ENCODE data around the gene CCDC107.

Gene CCDC107

DNA sequence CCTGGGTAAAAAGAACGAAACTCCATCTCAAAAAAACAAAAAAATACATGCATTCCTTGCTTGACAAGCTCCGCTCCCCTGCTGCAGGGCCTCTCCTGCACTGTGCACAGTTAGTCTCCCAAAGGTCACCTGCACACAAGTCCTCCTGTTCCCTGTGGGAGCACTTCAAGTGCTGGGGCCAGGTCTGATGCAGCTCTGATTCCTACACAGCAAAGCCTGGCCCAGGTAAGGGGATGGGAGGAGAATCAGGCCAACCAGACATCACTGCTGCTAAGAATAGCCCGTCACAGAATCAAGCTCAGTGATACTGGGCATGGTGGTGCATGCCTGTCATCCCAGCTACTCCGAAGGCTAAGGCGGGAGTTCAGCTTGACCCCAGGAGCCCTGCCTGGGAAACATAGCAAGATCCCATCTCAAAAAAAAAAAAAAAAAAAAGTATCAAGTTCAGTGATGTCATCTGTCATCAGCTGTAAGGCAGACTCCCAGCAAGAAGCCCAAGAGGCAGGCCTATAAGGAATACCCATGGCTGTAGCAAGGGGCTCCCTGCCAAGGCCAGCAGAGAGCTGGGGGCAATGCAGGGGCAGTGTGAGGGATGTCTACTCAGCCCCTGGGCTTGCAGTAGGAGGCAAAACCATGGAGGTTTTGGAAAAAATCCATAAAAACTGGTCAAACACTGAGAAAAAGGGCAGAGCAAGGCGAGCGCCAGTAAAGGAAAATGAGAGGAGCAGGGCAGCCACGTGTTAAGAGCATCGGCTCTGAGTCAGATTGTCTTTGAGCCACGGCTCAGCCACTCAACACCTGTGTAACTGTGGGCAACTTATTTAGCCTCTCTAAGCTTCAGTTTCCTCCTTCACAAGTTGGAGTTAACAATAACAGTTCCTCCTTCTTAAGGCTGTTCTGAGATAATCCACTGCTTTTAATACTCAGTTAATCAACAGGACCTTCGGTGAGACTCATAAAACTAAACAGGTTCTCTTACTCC lies 28.4 kb downstream of the CCDC107 start:
- no peak for DNase-seq

DNA sequence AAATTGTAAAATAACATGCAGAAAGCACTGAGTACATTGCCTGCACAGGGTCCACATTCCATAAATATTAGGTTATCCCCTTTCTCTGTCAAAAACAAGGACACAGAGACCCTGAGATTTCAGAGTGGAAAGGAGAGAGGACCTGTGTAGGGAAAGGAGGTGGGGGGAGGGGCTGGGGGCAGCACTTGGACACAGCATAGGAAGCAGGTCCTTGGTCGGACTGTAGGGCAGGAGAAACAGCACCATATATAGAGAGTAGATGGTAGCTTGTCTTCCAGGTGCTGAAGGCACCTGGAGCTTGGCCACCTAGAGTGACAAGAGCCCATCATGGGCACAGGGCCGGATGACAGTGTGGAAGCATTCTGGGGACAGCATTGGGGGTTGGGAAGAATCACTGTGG lies 29.2 kb downstream of the CCDC107 start:
- no peak for DNase-seq

DNA sequence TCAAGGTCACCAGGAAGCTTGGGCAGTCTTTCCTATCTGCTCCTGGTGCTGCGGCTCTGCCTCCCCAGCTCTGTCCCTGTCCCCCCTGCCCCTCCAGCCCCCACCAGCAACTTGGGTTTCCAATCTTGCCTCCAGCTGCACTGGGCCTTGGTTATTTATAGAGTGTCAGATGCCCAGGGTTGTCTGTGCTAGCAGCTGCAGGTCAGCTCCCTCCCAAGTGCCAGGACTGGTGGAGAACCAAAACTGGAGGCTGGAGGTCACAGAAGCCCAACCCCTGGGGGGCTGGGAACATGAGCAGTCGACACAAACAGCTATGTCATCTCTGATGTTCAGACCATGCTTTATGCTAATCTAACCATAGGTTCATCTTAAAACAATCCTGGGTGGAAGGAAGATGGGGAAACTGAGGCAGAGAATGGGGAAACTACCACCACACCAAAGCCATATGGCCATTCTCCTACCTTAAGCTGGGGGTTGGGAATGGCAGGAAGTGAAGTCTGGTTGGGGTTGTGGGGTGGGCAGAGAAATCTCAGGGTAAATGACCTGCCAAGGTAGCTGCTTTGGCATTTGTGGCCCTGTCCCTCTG lies 30.0 kb downstream of the CCDC107 start:
- no peak for DNase-seq

DNA sequence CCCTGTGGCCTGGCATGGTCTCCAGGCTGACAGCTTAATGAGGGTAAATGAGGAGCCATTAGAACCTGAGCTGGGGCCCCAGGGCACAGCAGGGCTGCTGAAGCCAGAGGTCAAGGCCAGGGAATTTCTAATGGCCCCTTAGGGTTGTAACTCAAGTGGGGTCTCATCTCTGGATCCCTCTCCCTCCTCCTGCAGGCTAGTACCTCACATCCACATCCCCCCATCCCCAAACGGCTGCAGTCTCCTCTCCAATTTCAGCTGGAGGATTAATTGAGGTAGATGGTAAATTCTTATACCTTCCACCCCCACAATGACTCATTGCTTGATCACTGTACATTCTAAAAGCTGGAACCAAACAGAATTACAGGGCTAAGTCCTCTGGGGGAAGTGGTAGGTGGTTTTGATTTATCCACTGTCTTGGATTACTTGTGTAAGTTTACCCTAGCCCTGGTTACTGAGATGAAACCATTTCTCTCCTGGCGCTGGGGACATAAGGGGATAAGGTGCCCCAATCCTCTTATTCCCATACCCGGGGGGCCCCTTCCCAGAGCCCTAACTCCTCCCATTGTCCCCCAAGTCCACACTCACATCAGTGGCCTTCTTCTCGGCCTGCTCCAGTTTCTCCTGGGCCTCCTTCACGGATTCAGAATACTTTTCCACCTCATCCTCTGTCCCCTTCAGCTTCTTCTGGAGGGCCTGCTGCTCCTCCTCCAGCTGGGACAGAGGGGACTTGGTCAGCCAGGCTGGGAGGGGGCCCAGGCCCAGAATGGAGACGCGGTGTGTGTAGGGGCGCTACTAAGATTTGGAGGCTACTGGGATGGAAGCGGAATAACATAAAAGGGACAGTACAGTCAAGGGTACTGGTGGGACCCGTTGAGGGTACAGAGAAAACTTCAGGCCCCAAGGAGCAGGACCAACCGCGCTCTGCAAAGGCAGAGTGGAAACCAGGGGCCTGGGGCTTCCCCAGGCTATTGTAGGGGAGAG lies 30.8 kb downstream of the CCDC107 start:
- DNase-seq, result peak; percentile 36

DNA sequence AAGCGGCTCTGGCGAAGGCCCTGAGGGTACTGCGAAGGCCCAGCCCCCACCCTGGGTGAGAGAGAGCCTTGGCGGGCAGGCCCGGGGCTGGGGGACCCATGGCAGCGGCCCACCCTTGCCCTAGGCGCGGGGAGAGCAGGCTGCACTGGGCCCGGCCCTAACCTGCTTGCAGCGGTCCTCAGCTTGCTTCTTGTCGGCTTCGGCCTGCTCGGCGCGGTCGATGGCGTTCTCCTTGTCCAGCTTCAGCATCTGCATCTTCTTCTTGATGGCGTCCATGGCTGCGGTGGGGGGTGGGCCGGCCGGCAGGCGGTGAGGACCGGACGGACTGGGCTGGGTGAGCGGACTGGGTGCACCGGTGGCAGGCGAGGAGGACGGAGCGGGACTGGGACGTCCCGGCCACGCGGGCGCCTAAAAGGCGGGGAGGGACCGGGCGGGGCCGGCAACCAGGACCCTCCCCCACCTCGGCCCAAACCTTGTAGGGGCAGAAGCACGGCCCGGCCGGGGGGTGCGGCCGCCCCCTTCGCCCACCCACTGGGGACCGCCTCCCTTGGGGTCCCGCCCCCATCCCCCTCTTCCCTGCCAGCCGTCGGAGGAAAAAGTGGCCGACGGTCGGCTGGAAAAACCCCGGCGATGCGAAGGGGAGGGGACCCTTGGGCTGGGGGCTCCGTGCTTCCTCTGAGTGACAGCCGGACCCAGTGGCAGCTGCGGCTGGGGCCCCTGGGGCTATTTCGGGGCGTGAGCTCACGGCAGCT lies 31.6 kb downstream of the CCDC107 start, which contains the start of gene TPM2:
Gene TPM2 (minus strand): TSS at position 384 of the 752 bp plus-strand sequence. CDS start 108 bp downstream, at position 276.
- DNase-seq, result peak; percentile 58

DNA sequence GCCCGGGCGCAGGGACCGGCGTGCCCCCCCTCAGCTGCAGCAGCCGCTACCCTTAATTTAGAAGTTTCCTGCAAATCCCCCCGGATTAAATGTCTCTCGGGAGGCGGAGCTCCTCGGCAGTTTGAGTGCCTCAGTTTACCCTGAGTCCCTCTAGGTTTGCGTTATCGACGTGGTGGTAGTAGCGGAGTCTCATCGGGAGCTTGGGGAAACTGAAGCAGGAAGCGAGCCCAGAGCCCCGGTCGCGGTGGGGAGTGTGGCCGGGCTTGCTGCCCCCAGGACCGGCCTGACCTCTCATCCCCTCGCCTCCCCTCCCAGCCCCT lies 32.2 kb downstream of the CCDC107 start:
- DNase-seq, result no peak

DNA sequence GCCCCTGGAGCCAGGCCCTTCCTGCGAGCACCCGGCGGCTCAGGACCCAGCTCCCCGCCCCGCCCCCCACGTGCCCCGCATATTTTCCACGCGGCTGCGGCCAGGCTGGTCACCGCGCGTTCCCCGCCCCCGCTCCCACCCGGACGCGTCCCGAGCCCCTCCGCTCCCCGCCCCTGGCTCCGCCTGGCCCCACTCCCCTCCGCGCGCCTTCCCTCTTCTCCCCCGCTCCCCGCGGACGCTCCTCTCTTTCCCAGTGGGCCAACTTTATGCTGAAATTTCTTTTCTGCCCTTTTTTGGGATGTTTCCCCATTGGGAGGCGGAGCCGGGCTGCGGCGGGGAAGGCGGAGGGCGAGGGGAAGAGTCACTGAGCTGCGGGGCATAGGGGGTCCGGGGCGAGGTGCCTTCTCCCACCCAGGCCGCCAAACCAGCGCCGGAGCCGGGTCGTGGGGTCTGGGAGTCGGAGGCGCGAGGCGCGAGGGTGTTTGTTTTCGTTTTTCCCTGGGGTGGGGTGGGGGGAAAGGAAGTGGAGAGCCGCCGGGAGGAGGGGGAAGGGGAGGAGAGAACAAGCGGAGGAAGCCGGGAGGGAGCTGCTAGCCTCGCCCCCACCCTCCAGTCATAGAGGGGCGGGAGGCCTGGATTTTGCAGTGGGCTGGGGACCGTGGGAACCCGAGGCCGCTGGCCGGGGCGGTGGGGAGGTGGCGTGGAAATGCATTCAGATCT lies 32.7 kb downstream of the CCDC107 start:
- peak; percentile 30 for DNase-seq

DNA sequence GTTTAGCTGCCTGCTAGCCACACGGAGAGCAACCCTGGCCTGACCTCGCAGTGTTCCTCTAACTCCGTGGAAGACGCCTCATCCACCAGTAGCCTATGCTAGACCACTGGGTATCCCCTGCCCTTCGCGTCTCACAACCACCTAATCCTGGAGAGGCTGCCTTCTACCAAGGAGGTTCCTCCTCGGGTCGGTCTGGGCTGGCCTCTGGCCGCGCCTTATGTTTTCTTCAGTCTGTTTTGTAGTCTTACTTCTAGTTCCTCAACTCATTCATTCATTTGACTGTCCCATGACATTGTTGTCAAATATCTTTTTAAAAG lies 33.2 kb downstream of the CCDC107 start:
- no peak for DNase-seq

DNA sequence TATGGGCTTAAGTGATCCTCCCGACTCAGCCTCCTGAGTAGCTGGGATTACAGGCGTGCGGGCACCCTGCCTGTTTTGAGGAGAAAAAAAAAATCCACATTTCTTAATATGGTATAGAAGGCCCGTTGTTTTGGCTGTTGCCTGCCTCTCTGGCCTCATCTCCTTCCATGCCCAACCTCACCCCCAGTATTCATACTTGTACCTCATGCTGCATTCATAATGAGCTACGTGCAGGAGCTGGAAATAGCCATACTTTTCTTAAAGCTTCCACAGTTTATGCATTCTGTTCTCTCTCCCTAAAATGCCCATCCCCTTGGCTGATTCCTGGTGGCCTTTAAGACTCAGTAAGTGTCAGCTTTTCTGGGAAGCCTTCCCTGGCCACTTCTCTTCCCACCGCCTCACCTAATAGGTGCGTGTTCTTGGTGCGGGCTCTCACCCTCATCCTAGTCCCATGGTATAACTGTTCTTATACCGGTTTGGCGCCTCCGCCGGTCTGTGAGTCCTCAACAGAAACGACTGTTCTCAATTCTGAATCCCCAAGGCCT lies 33.7 kb downstream of the CCDC107 start:
- DNase-seq, result no peak

DNA sequence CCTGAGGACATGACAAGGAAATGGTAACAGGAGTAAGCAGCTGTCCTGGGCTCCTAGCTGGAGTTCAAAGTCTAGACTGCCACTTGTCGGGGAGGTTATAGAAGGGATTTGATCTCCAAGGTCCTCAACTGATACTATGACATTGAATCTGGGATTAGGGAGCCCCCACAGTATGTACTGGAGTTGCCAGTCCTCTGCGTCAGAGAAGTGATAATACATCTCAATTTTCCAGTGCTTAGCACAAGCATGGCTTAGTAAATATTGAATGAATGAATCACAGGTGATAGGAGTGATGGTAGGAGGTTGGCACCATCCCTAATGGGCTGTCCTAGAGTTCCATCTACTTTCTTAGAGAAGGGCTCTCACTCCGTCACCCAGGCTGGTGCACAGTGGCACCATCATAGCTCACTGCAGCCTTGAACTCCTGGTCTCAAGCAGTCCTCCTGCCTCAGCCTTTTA lies 37.9 kb downstream of the CCDC107 start:
- peak; percentile 3 for DNase-seq

DNA sequence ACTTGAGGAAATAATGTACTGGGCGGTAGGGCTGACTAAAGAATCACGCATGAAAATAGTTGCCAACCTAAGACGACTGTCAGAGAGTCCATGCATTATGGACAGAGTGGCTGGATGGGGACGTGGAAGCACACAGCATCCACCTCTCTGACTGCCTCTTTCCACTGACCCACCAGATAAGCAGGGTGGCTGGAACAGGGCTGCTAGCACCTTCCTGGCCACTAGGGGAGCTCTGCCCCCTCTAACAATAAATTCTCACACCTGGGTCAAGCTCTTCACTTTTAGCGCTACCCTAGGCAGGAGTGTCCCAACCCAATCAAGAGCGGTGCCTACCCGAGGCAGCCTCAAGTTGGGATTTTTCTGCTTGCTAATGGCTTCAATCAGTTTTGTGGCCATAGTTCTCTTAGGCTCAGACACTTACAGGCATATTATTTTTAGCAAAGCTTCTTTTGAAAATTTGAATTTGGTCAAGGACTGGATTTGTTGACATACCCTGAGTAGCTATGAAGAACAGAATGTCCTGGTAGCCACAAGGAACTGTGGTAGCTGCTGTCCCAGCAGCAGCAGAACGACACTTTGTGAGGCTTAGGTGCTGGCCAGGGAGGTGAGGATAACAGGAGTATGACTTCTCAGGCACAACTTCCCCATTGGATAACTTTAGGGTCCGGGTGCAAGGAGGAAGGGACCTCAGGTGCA lies 38.6 kb downstream of the CCDC107 start:
- DNase-seq, result peak; percentile 11

DNA sequence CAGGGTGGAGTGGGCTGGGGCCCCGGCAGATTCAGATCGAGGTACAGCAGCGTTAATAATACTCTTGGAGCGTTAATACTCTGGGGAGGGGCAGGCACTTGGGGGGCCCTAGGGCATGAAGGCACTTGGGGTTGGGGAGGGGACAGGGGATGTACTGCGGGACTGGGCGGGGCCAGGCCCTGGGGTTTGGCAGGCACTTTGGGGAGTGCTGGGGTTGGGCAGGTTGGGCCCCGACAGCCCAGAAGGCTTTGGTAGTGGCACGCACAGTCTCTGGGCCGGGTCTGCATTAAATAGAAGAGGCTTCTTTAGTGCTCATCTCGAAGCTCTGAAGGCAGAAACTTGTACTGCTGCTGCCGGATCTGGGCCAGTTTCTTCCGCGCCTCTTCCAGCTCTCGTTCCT lies 39.4 kb downstream of the CCDC107 start:
- DNase-seq, result no peak

DNA sequence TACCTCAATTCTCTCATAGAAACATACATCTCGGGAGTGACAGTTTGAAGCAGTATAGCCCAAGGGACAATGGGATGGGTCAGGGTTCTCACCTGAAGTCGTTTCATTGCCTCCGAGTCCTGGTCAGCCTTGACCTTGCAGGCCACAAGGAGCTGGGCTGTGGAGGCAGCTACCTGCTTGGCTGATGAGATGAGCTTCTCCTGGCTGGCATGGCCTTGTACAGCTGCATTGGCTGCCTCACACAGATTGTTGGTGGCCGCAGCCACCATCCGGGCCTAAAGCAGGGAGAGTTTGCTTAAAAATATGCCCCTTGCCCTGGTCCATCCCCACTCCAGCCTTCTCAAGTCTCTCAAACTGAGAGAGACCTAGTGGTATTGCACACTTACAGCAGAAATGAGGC lies 40.1 kb downstream of the CCDC107 start:
- DNase-seq, result no peak

DNA sequence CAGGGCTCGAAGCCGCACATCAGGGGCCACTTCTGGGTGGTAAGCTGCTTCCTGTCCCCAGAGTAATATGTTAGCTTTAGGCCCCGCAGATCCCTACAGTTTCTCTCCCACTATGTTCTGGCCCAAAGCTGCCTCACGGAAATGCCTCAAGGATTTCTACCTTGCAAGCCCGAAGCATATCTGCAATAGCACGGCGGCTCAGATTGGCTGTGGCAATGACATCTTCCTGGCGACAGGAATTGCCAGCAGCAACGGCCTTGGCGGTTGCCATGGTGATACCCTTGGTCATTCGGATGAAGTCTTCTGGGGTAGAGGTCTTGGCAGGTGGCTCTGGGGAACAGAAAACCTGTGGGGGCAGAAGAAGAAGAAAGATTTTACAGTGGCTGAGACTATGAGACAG lies 41.9 kb downstream of the CCDC107 start:
- no peak for DNase-seq

DNA sequence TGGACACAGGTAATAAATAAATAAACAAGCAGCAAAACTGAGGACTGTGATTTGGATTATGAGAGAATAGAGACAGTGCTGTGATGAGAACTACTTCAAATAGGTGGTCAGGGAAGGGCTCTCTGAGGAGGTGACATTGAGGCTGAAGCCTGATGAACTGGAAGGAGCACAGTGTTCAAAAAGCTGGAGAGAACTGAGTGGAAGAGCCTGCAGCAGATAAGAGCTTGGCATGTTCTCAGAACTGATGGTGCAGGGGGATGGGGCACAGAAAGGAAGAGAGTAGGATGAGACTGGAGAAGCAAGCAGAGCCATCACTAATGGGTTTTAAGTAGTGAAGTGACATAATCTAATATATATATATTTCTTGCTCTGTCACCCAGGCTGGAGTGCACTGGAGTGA lies 42.9 kb downstream of the CCDC107 start:
- no peak for DNase-seq

DNA sequence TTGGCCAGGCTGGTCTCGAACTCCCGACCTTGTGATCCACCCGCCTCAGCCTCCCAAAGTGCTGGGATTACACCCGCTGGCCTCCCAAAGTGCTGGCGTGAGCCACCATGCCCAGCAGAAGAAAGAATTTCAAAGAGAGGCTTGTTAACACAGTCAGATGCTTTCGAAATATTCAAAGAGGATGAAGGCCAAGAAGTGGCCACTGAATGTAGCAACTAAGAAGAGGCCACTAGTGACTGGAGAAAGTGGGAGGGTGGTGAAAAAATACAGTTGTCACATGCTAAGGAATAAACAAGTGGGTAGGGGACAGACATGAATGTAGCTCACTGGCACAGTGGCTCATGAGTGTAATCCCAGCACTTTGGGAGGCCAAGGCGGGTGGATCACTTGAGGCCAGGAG lies 44.6 kb downstream of the CCDC107 start:
- DNase-seq, result no peak

DNA sequence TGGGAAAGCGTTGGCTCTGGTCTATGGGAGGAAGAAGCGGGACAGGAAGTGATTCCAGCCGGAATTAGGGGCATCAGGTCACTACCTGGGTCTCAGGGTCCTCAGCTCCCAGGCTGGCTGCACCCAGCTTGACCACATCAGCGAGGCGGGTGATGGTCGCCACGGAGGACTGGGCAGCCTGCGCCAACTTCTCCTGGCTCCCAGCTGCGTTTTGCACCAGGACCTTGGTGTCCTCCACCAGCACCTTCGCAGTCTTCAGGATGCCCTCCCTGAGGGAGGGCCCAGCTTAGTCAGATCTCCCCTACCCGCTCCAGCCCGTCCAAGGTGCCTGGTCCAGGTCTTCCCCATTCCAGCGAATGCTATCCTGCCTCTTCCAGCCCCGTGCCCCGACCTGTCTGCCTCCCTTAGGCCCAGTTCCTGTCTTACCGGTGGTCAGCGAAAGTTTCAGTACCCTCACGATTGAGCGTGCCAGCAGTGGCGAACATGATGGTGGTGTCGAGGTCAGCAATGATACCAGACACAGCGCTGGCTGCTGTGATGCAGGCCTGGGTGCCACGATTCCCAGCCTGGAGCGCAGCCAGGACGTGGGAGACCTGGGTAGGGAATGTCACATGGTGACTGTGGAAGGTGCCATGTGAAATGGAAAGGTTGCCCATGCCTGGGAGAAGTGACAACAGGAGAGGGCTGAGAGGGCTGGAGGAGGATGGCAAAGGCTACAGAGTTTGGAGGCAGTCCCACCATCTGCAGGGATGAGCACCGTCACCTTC lies 46.0 kb downstream of the CCDC107 start:
- DNase-seq, result no peak

DNA sequence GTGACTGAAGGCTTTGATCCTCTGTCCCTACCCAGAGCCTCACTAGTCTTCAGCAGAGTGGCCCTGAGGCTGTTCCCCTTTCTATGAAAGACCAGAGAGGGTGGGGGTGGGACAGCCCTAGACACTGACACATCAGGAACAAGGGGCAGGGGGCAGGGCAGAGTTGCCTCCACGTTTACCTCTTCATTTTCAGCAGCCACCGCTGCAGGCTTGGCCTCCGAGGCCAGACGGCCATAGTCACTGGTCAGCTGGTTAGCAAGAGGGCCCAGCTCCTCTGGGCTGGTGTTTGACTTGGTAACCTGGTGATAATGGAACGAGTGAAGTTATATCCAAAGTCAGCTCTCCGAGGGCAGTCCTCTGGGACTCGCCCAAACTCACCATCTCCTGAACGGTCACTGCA lies 47.3 kb downstream of the CCDC107 start:
- no peak for DNase-seq

DNA sequence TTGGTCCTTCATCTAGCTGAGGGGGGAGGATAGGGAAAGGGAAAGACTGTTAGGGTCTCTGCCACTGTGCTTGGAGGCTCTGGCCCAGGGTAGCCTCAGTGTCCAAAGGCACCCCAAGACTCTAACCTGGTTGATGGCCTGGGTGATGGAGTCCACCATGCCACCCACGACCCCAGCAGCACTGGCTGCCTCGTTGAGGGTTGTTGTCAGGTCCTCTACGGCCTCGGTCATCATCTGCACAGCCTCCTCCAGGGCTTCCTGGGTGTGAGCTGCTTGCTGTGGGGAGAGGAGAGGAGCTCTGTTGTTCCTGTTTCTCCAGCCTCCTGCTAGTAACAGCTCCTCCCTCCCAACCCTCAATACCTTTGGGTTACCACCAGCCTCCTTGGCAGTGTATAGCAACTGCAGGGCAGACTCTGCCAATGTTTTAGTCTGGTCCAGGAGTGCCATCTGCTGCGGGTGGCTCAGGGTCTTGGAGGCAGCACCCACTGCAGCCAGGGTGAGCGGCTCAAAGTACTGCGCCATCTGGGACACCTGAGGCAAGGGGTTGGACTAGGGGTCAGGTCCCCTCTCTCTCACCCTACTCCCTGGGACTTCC lies 47.8 kb downstream of the CCDC107 start:
- DNase-seq, result no peak

DNA sequence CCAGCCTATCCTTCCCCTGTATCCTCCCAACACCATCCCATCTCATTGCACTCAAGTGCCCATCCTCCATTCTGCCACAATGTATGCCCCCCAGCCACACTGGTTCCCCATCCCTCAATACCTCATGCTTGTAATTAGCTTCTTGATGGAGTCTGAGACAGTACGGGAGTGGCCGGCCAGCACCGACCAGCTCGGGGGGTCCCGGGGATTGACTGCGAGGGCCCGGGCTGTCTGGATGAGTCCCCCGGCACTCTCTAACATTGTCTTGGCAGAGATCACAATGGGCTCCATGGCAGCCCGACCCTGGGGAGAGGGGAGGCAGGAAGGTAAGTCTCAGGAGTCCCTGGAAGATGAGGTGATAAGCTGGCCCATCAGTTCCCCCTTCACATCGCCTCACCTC lies 48.9 kb downstream of the CCDC107 start:
- DNase-seq, result no peak

Measured in NCI-H226 (cell line).